Neural crest cell (in vitro differentiated cells): ENCODE measurements around the gene UPF1. TPM values are rescaled to one million over a fixed set of nuclear protein-coding genes. Genes with fewer than 3 reads are reported as not detected.

ENCODE experiments used
- DNase-seq: peaks from one replicate; pipeline ENCODE4 v3.0.0; 2021; ENCODE audit warnings: low read depth, mixed read lengths, low spot score
- H3K27ac Mint-ChIP-seq: one replicate; pipeline ENCODE4 v1.8.0; 2021; ENCODE audit warnings: mild to moderate bottlenecking, mixed read lengths; ENCODE audit not compliant: unreplicated experiment
- H3K27me3 Mint-ChIP-seq: 2 replicates; pipeline ENCODE4 v1.8.0; 2021; ENCODE audit warnings: low read depth, mild to moderate bottlenecking, mixed read lengths
- H3K36me3 Mint-ChIP-seq: 2 replicates; pipeline ENCODE4 v1.8.0; 2021; ENCODE audit warnings: low read depth, mild to moderate bottlenecking, mixed read lengths
- H3K4me1 Mint-ChIP-seq: 2 replicates; pipeline ENCODE4 v1.8.0; 2021; ENCODE audit warnings: mixed read lengths
- H3K4me3 Mint-ChIP-seq: one replicate; pipeline ENCODE4 v1.8.0; 2021; ENCODE audit warnings: mild to moderate bottlenecking, mixed read lengths
- H3K9me3 Mint-ChIP-seq: 2 replicates; pipeline ENCODE4 v1.8.0; 2021; ENCODE audit warnings: mixed read lengths
- CTCF ChIP-seq: fragments of 200-600 bp; sonication (generic); conservative IDR thresholded peaks from 2 replicates; pipeline ENCODE4 v1.5.0; 2021; ENCODE audit warnings: antibody characterized with exemption, mild to moderate bottlenecking
- total RNA-seq: library from RNA; stranded (reverse); gene quantifications from 2 replicates; pipeline ENCODE4 v1.2.1, GENCODE V29; 2021

UPF1 gene
- total RNA-seq, 1 donor from 2014 or later: 76.5 TPM

- no peak for DNase-seq
- Mint-ChIP-seq H3K4me1 (no peaks in the 10 kb centered on the region), H3K36me3 (no peaks in the 10 kb centered on the region), H3K9me3 (no peaks in the 10 kb centered on the region), H3K27ac (no peak overlapping the region), H3K27me3 (peaks cover 11% of the 10 kb centered on the region), H3K4me3 (no peak overlapping the region)
- TF ChIP-seq CTCF: no peak
Measured at GRCh38 chr19:18817574-18817973, 14.2 kb upstream of the UPF1 start.

GRCh38 chr19:18828786-18829185 is 3.0 kb upstream of the UPF1 start:
- Mint-ChIP-seq H3K36me3 (no peaks in the 10 kb centered on the region), H3K27ac (no peak overlapping the region), H3K9me3 (peaks cover 4% of the 10 kb centered on the region), H3K4me3 (no peak overlapping the region), H3K4me1 (peaks cover 12% of the 10 kb centered on the region), H3K27me3 (peaks cover 16% of the 10 kb centered on the region)
- DNase-seq: no peak
- no peak for TF ChIP-seq CTCF

GRCh38 chr19:18830488-18830887 is 1.3 kb upstream of the UPF1 start:
- H3K4me3 Mint-ChIP-seq: peak overlapping the region; percentile 72

GRCh38 chr19:18832306-18833140 is 764 bp downstream of the UPF1 start:
- Mint-ChIP-seq H3K4me3 (peak overlapping the region; percentile 96), H3K27me3 (peaks cover 16% of the 10 kb centered on the region), H3K4me1 (peaks cover 32% of the 10 kb centered on the region), H3K9me3 (no peaks in the 10 kb centered on the region), H3K36me3 (peaks cover 4% of the 10 kb centered on the region), H3K27ac (peak overlapping the region; percentile 96)
- DNase-seq: no peak
- no peak for TF ChIP-seq CTCF

More at GRCh38 chr19:18830488-18830887, 1.3 kb upstream of the UPF1 start:
- Mint-ChIP-seq H3K4me1 (peaks cover 26% of the 10 kb centered on the region), H3K36me3 (peaks cover 2% of the 10 kb centered on the region), H3K27ac (no peak overlapping the region), H3K9me3 (peaks cover 4% of the 10 kb centered on the region), H3K27me3 (peaks cover 16% of the 10 kb centered on the region)
- no peak for DNase-seq
- no peak for TF ChIP-seq CTCF

- DNase-seq: no peak
- H3K4me1 Mint-ChIP-seq: peaks cover 32% of the 10 kb centered on the region
- no peak overlapping the region for H3K27ac Mint-ChIP-seq
- H3K36me3 Mint-ChIP-seq: peaks cover 4% of the 10 kb centered on the region
- peaks cover 11% of the 10 kb centered on the region for H3K27me3 Mint-ChIP-seq
- H3K9me3 Mint-ChIP-seq: no peaks in the 10 kb centered on the region
- peak overlapping the region; percentile 96 for H3K4me3 Mint-ChIP-seq
- TF ChIP-seq CTCF: no peak
Measured at GRCh38 chr19:18833141-18833476, 1.4 kb downstream of the UPF1 start.
